CD4-positive, alpha-beta T cell treated with Interleukin-6 for 4 hours (primary cell): ENCODE data around the gene HIC1.
A peak's percentile ranks its signal among the peaks of the same experiment; 100 is the strongest.
"Not testable (repeated sequence)": the region's sequence is repeated elsewhere in the genome, so short reads cannot be mapped to it uniquely, and the experiment has no call there.

Source experiments
- DNase-seq: peaks from one replicate; pipeline ENCODE4 v3.0.0-alpha.2; 2020; ENCODE audit warnings: mixed read lengths

Gene HIC1, protein sequence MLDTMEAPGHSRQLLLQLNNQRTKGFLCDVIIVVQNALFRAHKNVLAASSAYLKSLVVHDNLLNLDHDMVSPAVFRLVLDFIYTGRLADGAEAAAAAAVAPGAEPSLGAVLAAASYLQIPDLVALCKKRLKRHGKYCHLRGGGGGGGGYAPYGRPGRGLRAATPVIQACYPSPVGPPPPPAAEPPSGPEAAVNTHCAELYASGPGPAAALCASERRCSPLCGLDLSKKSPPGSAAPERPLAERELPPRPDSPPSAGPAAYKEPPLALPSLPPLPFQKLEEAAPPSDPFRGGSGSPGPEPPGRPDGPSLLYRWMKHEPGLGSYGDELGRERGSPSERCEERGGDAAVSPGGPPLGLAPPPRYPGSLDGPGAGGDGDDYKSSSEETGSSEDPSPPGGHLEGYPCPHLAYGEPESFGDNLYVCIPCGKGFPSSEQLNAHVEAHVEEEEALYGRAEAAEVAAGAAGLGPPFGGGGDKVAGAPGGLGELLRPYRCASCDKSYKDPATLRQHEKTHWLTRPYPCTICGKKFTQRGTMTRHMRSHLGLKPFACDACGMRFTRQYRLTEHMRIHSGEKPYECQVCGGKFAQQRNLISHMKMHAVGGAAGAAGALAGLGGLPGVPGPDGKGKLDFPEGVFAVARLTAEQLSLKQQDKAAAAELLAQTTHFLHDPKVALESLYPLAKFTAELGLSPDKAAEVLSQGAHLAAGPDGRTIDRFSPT

DNA sequence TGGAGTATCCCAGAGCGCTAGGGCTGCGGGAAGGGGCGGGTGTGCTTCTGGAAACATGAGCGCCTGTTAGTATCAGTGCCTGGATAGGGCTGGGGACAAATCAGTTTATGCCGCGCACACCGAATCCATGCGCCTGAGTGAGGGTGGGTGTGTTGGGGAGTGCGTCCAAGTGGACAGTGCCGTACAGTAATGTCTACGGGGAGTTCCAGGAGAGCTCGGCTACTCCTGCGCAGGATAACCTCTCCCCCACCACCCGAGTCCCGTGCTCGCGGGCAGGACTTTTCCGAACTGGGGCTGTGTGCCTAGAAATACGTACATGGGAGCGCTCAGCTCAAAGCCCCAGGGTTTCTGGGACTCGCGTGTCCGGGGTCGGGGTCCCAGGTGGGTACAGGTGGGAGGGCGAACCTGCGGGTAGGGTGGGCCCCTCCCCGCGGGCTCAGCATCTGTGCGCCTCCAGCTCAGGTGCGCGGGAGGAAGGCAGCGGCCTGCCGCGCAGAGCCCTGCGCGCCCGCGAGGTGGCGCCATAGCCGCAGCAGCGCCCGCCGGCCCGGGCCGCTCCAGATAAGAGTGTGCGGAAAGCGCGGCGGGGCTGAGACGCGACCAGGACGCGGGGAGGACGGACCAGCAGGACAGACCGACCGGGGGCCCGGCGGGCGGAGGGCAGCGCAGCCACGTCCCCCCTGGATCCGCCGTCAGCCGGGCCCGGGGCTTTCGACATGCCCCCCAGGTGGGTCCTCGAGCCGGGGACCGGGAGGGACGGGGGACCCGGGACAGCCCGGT lies at the start of gene HIC1:
TSS of gene HIC1 (plus strand) at position 592 of the 780 bp plus-strand sequence. CDS start 1,588 bp downstream, outside the sequence.
- DNase-seq = peak; percentile 80

DNA sequence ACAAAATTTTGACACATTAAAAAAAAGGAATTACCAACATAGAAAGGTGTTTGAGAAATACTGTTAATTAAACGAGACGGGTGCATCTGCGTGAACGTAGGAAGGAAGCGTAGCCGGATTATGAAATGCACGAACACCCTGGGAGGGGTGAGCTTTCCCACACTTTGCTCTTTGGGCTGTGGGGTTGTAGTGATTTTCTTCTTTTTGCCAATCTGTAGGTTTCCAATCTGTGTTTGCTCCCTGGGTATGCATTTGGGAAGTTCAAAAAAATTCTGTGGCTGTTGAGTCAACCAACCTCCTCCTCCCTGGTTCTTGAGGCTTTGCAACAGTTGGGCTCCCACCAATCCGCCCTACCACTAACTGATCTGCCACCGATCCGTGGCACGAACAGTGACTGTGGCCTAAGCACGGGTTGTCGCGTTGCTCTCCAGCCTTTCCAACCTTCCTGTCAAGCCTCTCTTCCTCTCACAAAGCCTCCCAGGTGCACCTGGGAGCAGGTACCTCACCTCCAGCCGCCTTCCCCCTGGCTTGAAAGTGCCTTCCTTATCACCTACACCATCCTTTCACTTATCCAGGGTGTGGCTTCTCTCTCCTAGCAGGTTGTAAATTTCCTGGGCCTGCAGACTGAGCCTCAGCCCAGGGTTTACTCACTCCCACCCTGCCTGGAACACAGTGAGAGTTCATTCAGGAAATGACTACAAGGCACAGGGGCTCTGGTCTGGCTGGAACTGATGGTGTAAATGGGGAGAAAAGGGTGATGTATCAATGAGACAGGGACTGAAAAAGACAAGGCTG lies 46.4 kb upstream of the HIC1 start:
- DNase-seq = no peak

DNA sequence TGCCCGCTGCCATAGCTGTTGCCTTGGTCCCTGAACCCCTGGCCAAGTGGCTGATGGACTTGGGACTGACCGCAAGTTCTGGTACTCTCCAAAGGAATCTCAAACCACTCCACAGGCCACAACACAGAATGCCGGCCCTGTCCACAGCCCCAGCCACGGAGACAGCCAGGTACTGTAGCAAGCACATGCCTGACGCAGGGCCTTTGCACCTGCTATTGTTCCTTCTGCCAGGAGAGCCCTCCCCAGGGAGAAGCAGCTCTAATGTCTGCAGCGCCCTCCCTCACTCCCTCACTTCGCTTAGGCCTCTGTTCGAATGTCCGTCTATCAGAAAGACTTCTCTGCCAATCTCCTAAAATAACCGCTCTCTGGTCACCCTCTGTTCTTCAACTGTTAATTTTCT lies 45.2 kb upstream of the HIC1 start:
- no peak for DNase-seq

DNA sequence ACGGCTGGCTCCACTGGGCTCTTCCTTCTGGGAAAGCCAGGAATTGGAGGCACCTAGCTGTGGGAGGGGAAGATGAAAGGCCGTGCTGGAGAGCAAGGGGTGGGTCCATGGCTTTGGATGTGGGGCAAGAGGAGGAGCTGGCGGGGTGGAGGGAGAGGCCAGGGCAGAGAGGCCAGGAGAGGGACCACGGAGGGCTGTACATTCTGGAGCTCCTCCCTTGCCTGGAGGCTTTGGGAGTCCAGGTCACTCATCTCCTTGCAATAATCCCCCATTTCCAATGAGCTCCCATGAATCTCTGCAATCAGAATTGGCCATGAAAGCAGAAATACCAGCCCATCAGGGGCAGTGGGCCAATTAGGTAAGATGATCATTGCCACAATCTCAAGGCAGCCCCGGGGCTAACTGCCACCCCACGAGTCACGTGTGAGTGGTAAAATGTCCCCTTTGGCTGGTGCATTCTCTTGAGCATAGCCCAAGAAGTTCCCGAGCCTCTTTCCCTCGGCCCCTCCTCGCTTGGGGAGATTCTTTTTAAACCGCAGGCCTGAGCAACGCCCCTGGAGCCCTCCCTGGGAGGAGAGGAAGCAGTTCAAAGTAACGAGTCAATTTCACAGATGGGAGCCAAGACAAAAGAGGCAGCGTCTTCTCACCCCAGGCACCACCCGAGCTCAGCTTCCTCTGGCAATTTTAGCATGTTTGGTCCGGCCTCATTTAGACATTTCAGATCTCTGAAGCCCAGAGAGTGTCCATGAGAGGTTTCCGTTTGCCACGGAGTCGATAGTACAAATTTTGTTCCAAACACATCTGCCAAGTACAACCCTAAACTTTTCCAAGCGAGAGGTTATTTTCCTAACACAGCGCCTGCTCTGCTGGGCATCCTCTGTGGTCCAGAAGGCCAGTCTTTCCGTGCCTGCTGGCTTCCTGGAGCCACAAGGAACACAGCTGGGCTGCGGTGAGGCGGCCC lies 43.2 kb upstream of the HIC1 start:
- DNase-seq = no peak

DNA sequence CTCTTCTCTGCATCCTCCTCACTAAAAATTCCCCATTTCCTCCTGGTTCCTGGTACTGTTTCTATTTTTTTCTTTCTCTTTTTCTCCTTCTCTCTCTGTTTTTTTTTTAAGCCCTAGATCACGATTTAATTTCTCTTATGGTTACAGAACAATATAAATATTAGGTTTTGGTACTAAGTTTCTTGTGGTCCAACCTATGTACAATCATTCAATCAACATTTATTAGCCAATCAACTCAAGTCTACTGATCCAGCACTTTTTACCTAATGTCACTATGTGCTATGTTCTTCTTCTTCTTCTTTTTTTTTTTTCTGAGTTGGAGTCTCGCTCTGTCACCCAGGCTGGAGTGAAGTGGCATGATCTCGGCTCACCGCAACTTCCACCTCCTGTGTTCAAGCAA lies 42.4 kb upstream of the HIC1 start:
- DNase-seq = no peak

DNA sequence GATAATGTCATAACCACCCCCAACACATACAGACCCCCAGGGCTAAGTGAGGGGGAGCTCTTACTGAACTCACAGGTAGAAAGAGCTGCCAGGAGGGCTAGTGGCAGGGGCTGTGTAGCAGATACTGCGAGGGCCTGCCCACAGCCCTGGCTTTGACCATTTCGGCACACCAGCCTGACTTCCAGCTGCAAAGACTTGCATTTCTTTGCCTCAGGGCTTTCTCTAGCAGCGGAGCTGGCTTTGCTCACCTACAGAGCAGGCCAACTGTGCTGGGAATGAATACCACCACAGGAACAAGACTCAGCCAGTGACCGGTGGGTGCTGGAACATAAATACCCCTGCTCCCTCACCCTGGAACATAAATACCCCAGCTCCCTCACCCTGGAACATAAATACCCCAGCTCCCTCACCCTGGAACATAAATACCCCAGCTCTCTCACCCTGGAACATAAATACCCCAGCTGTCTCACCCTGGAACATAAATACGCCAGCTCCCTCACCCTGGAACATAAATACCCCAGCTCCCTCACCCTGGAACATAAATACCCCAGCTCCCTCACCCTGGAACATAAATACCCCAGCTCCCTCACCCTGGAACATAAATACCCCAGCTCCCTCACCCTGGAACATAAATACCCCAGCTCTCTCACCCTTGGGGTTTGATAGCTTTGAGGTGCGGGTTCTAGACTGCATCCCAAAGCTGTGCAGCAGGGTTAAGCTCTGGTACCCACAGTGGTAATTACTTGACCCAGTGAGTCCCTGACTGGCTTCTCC lies 41.5 kb upstream of the HIC1 start:
- DNase-seq = not testable (repeated sequence)

DNA sequence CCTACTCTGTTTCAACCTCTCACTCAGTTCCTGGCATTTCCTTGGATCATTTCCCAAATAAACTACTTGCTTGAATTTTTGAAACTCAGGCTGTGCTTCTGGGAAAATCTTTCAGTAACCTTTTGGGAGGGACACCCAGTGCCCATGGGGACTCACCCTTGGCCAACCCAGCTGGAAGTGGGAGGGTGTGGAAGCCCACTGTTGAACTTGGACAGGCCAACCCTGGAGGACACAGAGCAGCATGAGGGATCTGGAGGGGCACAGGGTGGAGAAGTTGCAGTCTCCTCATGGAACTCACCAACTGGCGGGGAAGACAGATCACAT lies 40.9 kb upstream of the HIC1 start:
- no peak for DNase-seq

DNA sequence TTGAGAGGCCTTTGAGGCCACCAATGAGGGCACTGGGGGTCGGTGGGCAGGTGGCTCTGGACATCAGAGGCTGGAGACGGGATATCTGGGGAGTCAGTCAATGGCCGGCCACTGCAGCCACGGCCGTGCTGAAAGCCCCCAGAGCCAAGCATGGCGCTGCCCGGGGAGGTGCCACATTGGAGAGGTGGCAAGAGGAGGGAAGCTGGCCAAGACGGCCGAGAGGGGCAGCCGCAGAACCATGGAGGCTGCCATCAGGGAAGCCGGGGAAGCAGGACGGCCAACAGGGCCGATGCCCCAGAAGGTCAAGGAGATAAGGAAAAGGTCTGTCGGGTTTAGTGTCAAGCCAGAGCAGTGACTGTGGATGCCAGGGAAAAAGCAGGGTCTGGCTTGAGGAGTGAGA lies 39.6 kb upstream of the HIC1 start:
- no peak for DNase-seq

DNA sequence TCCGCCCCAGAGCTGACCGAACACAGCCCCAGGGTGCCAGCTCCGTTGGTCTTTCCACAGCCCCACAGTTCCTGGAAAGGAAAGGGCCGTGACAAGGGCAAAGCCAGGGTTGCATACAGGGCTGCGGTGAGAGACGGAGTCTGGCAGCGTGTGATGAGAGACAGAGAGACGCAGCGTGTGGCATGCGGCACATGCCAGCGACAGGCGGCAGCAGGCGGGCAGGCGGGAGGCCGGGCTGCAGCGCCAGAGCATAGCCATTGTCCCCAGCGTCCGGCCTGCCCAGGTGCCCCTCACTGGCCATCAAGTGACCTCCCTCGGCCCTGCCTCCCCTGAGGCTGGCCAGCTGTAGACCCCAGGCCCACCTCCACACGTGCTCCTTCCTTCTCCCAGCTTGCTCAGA lies 38.4 kb upstream of the HIC1 start:
- no peak for DNase-seq

DNA sequence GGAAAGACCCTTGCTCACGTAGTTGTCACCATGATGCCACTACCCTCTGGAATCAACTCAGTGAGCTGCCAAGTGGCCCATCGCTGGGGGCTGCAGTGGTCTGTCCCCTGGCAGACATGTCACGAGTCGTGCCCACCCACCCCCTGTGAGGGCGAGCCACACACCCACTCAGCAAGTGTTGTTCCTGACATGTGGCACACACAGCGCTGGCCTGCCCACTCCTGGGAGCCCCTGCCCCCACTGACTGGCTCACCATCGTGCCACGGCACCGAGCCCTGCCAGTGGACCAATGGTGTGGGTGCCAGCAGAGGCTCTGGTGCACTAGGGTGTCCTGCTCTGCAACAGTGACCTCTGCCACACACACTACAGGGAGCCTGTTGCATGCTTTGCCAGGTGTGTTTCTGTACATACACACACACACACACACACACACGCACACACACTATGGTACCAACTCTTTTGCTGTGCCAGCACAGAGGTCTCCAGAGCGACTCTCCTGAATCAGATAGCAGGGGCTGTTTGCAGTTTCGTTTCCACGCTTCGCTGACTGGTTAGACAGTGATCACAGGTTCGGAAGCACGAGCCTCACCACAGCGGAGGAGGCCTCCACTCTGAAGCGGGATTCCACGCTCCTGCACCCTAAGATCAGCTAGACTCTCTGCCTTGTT lies 37.5 kb upstream of the HIC1 start:
- DNase-seq = no peak

DNA sequence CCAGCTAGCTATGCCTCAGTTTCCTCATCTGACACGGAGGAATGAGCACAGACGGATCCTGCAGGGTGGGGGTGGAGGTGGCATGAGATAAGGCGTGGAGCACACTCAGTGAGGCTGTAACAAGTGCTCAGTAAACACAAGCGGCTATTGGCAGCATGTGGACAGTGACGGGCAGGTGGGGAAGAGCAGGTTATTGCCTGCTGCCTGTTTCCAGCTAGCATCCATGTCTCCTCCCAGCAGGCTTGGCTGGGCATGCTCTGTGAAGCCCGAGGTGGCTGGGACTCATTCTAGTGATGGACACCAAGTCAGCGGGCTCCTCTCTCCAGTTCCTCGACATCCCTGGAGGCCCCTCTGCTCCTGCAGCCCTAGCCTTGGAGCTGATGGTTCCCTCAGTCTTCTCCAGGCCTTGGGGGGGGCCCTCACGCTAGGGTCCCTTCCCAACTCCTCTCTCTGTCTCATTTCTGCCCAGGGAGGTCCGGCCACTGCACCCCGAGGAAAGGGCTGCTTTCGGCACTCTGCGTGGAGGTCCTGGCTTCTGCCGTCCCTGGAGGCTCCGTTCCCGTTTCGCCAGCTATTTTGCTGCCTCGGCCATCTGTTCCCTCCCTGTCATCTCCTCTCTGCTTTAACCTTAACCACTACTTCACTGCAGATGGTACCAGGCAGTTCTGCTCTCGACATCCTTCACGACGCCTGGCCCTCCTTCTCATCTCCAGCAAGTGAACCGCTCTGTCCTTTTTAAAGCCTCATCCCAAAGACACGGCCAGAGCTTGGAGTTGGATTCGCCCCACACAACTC lies 36.0 kb upstream of the HIC1 start:
- no peak for DNase-seq

DNA sequence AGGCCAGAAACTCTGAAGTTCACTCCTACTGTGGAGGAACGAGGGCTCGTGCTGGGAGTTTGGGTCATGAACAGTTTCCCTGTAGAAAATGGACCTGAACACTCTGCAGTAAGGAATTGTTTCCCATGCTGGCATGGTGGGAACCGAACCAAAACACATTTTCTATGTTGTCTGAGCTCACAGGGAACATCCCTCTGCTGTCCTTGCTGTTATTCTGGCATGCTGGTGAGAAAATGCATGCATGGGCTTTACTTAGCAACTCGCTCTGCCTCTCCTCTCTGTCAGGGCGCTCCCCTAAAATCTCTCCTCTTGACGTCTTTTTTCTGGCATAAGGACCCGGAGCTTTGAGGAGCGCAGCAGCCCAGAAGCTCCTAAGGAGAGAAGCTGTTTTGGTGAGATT lies 35.2 kb upstream of the HIC1 start:
- no peak for DNase-seq

DNA sequence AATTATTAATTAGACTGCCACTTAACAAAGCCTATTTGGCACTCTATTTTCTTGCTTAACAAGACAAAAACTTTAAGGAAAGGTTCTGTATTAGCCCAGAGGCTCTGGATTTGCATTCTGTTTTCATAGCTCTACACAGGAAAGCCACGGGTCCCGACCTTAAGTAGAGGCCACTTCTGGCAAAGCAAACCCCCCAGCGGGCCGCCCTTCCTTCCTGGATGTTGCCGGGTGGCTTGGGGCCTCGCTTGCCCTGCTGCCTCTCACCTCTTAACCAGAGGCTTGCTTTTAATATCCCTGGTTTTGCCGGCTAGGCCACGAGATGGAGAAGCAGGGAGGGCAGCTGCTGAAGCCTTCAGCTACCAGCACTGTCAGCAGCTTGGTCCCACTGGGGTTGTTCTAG lies 34.2 kb upstream of the HIC1 start:
- no peak for DNase-seq

DNA sequence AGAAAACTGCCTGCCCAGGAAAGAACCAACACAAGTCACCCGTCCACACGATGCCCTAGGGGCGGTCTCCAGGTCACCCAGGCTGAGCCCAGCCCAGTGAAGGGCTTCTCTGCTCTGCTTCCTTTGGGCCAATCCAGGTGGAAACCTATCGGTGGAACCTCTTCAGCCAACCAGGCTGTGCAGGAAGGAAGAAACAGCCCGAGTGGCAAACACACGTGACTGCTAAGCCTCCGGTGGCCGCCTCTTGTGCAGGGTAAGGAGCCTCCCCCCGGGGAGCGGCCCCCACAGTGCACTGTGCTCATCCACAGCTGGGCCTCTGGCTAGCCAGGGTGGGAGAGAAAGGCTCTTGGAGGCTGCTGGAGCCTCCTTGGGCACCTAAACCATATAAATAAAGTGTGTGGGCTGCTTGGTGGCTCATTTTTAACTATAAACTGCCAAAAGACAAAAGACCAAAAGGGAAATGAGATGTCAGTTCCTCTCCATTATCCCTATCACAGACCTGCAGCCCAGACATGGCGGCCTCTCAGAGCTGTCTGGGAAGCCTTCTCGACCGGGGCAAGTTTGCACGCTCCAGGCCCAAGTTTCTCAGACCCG lies 32.2 kb upstream of the HIC1 start:
- peak; percentile 23 for DNase-seq

DNA sequence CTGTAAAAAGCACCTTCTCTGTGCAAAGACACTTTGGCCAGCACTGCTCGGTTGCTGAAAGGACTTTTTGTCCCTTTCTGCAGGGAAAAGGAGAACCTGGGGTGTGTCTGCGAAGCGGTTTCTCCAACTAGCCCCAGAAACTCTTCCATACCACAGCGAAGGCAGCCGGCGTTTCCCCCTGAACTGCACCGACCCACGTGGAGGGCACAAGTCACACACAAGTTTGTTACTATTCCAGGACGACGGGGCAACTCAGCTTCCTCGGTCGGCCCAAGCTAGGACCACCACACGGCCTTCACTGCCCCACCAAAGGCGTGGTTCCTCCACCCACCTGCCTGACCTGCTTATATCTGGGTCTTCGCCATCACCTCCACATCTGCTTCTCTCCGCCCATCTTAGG lies 31.6 kb upstream of the HIC1 start:
- DNase-seq = no peak

DNA sequence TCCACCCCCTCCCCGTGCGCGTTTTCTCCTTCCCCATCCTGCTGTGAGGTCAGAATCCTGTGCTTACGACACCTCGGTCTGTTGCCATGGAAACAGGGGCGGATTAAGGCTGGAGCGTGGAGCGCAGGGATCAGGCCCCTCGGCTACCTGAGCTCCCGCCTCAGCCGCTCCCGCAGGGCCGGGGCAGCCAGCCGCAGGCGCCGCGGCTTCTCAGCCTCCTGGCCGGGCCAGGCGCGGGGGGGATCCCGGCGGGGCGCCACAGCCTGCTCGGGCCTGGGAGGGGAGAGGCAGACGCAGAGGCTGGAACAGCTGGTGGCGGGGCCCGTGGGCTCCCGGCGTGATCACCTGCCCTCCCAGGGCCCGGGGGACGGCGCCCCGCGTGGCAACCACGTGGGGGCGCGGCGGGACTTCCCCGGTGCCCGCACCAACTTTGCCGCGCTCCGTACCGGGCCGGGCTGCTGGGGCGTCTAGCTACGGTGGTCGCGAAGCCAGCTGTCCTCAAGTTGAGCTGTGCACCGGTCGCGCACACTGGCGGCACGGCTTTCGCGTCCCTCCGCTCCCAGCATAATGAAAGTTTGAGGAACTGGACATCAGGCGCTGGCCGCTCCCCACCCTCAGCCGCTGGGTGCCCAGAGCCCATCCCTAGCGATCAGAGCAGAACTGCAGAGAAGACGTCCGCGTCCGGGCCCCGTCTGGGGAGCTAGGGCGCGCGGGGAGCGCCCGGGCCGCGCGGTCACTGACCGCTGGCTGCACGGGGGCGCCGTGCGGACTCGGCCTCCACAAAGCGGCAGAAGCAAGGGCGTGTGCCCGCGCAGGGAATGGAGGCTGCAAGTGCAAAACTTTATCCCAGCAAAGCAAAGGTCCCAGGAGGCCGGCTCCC lies 31.0 kb upstream of the HIC1 start:
- DNase-seq = peak; percentile 40

DNA sequence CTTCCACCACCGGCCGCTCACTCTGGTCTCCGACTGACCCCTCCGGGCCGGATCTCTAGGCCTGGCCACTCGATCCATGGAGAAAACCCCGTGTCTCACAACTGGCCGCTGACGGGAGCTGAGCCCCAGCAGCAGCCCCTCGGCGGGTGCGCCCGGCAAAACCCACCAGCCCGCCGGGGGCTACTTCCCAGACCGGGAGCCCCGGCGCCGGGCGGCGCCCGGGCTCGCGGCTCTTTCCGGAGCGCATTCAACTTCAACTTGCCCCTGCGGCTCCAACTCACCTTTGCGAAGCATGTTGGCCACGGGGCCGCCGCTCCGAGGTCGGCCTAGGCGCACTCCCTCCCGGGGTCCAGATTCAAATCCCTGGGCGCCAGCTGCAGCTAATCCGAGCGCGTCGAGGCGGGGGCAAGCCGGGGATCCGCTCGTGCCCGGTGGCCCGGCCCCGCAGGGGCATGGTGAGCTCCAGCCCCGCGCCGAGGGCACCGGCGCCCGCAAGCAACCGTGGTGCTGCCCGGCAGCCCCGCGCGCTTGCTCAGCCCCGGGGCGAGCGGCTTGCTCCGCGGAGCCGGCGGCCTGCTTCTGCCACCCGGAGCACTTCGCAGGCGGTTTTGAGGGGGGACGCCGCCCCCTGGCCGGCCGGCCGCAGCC lies 30.2 kb upstream of the HIC1 start:
- peak; percentile 16 for DNase-seq
